ENCODE measurements around the gene RNF181.
"Not testable (repeated sequence)": the region's sequence is repeated elsewhere in the genome, so short reads cannot be mapped to it uniquely, and the experiment has no call there.

RNF181 gene

DNA sequence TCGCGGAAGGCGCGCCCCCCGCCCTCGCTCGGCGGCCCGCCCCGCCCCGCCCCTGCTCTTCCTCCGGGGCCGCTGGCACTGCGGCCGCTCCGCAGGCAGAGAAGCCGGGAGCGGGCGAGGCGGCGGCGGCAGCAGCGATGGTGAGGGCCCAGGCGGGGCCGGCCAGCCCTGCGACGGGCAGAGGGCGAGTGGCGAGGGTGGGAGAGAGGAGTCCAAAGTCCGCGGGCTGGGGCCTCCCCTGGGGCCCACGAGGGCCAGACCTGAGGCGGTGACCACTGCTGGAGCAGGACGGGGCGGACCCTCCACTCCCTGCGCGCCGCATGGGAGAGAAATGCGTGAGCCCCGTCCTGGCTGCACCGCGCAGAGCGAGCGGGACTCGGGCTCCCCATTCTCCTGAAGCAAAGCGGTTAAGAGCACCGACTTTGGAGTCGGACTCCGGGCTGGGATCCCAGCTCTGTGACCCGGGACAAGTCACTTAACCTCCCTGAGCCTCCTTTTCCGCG, 11.1 kb upstream of the RNF181 start, which contains the start of gene VAMP5:
Gene VAMP5, plus strand, starts transcription at position 78 of the 503 bp plus-strand sequence. Its CDS starts 60 bp downstream, at position 138.
- TF ChIP-seq POLR2A (IDR thresholded peaks at IDR 0.05; ENCODE audit: low read length) (no peak), GATA1 (IDR thresholded peaks at IDR 0.05; ENCODE audit: low read depth, low read length) (no peak)
- DNase-seq, result peak; percentile 35 to 61

DNA sequence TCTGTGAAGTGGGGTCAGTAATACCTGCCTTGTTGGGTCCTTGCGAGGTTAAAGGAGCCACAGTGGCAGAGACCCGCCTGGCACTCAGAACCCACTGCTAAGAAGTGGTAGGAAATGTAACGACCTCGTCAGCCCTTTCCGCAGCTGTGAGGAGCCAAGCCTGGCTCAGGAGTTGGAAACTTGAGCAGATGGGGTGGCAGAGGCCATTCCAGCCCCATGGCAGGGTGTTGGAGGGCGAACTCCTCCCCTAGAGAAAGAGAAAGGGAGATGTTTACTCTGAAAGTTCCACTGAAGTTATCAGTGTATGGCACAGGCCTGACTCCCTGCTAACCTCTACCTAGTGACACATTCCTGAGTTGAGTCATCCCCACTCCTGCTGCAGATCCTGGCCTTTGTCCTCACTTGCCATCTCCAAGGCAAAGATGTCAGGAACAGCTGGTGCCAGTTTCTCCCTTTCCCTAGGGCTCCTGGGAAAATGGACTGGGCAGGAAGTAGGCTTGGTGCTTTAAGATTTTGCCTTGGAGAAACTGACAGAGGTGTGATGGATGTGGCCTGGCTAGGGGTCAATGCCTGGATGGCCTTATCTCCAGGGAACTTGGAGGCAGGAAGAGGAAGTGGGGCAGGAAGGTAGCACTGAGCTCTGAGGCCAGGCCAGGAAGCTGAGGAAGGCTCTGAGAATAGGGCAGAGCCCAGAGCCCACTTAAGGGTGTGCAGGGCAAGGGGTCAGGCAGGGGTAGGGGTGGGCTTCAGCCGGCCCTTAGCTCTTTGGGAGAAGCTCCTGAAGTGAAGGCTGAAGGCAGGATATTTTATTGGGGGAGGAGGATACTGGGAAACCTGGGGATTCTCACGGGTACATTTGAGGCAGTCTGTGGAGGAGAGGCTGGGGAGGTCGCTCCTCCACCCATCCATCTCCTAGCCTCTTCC, 10.4 kb upstream of the RNF181 start:
- no peak for TF ChIP-seq POLR2A (IDR thresholded peaks at IDR 0.05; ENCODE audit: low read length)
- TF ChIP-seq GATA1 (IDR thresholded peaks at IDR 0.05; ENCODE audit: low read depth, low read length), result no peak
- peak in 1 of 2 experiments; percentile 55 for DNase-seq

DNA sequence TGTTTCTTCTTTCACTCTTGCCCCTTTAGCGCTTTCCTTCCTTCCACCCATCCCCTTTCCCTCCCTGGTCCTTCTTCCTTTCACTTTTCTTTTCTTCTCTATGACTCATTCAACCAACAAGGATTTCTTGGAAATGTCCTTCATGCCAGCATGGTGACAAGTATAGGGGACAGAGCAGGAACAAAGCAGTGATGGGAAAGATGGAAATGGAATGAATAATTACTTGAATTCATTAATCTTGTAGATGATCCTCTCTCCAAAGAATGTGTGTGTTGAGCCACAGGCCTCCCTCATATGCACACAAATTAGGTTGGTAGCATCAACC, 9.8 kb upstream of the RNF181 start:
- DNase-seq, result no peak
- no peak for TF ChIP-seq POLR2A (IDR thresholded peaks at IDR 0.05; ENCODE audit: low read length)
- TF ChIP-seq GATA1 (IDR thresholded peaks at IDR 0.05; ENCODE audit: low read depth, low read length), result no peak

DNA sequence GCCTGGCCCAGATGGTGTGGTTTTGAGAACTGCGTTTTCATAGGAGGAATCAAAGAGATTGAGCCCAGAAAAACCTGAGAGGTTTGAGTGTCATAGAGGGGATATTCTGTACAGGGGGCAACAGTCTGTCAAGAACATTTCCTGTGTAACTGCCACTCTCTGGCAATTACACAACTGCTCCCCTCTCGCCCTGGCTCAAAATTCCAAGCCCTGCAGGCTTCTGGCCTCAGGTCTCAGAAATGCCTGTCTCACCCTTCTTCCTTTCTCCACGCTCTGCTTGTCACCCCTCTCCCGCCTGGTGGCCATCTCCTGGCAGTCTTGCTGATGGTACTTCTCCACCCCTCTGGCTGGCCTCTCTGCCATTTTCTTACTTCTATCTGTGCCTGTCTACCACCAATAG, 7.3 kb upstream of the RNF181 start:
- DNase-seq, result no peak
- no peak for TF ChIP-seq POLR2A (IDR thresholded peaks at IDR 0.05; ENCODE audit: low read length)
- TF ChIP-seq GATA1 (IDR thresholded peaks at IDR 0.05; ENCODE audit: low read depth, low read length), result no peak

DNA sequence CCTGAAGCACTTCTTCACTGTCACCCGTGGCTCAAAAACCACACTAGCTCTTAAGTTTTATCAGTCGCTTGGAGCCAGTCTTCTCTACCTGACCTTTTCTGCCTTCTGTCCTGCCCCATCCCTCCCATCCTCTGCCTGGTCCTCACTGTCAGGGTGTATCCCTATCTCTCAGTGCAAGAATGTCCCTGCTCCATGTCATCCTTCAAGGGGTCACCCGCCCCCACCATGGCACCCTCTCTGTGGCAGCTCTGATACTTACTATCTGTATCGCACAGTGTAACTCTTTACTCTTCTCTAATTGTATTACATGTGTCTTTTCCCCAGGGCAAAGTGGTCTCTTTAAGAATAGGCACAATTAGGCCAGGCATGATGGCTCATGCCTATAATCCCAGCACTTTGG, 6.9 kb upstream of the RNF181 start:
- DNase-seq, result peak in 1 of 2 experiments; percentile 12
- TF ChIP-seq GATA1 (IDR thresholded peaks at IDR 0.05; ENCODE audit: low read depth, low read length) (no peak), POLR2A (IDR thresholded peaks at IDR 0.05; ENCODE audit: low read length) (no peak)

DNA sequence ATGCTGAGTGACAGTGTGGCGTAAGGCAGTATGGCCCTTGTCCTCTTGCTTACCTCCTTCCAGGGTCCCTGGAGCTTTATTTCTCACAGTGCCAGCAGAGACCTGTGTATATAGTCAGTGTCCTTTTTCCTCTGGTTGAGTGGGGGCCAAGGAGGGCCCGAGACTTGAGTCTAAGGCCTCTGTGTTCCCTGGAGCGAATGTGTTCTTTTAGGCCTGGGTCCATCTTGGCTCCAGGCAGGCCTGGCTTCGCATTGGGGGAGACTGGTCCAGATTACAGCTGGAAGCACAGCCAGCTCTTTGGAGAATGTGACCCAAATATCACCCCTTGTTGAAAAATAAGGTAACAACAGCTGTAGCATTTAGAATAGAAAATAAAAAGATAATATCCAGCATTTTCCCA, 6.4 kb upstream of the RNF181 start:
- TF ChIP-seq GATA1 (IDR thresholded peaks at IDR 0.05; ENCODE audit: low read depth, low read length) (no peak), POLR2A (IDR thresholded peaks at IDR 0.05; ENCODE audit: low read length) (no peak)
- DNase-seq, result no peak

DNA sequence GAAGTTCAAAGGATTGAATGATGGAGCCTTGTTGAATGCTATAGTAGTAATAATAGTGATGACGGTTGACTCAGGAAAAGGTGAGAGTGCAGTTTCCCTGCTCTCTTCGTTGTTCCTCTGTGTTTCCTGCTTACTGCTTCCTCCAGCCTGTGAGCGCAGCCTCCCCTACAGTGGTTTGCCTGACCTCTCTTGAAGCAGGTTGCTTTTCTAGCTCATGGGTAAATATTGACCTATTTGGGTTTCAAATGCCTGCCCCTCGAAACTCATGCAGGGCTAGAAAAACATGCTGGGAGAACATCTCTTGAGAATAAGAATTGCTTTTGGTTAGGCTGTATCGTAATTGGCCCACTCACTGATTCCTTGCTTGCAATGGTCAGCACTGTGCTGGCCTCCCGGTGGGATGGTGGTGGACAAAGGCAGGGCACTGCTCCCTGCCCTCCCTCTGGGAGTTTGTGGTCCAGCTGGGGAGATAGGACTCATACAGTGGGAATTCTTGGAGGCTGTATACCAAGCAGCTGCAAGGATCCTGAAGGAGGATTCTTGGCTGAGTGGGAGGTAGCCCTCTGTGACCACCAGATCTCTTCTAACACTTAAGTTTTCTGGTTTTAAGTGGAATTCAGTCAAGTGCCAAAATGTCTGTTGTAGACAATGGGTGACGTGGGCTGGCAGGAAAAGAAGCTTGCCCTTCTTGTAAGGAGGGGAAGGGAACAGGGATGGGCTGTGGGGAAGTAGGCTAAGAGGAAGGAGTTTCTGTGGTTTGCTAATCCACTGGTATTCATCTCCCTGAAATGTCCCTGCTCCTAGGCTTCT, 5.4 kb upstream of the RNF181 start:
- no peak for DNase-seq
- TF ChIP-seq GATA1 (IDR thresholded peaks at IDR 0.05; ENCODE audit: low read depth, low read length) (no peak), POLR2A (IDR thresholded peaks at IDR 0.05; ENCODE audit: low read length) (no peak)

DNA sequence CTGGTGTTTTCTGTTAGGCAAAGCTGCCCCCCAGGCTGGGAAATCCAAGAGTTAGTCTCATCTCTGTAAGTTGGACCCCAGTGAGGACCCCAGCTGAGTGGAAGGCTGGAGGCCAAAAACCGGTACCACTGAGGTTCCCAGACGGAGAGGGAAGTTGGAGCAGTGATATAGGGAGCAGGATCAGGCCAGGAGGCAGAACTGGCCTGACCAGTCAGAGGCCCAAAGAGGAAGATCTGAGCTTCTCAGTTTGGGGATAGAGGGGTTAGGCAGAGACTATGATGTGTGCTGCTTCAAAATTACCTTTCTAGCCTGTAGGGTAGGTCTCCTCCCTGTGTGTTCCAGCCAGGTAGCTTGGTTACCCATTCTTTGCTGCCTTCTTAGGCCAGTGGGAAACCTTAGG, 4.6 kb upstream of the RNF181 start:
- TF ChIP-seq POLR2A (IDR thresholded peaks at IDR 0.05; ENCODE audit: low read length) (no peak), GATA1 (IDR thresholded peaks at IDR 0.05; ENCODE audit: low read depth, low read length) (no peak)

DNA sequence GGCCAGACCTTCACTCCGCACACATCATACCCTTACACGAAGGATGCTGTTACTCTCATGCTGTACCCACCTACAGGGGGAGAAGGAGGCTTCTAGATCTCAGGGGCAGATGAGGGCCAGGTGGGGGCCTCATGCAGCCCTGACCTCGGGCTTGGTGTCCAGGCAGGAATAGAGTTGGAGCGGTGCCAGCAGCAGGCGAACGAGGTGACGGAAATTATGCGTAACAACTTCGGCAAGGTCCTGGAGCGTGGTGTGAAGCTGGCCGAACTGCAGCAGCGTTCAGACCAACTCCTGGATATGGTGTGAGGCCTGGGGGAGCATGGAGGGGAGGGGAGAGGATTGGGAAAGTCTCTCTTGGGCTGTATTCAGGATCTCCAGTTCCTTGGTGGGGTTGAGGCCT, 4.0 kb upstream of the RNF181 start:
- TF ChIP-seq GATA1 (IDR thresholded peaks at IDR 0.05; ENCODE audit: low read depth, low read length), result no peak
- TF ChIP-seq POLR2A (IDR thresholded peaks at IDR 0.05; ENCODE audit: low read length), result no peak
- no peak for DNase-seq

More for the DNA sequence above, 4.6 kb upstream of the RNF181 start:
- no peak for DNase-seq

DNA sequence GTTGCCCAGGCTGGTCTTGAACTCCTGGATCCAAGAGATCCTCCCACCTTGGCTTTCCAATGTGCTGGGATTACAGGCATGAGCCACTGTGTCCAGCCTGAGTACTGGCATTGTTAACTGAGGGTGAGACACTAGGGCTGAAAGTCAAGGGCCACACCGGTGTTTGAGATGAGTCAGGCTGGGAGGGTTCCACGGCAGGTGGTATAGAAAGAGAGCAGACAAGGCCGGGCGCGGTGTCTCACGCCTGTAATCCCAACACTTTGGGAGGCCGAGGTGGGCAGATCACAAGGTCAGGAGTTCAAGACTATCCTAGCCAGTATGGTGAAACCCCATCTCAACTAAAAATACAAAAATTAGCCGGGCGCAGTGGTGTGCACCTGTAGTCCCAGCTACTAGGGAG, 3.2 kb upstream of the RNF181 start:
- DNase-seq, result not testable (repeated sequence)

DNA sequence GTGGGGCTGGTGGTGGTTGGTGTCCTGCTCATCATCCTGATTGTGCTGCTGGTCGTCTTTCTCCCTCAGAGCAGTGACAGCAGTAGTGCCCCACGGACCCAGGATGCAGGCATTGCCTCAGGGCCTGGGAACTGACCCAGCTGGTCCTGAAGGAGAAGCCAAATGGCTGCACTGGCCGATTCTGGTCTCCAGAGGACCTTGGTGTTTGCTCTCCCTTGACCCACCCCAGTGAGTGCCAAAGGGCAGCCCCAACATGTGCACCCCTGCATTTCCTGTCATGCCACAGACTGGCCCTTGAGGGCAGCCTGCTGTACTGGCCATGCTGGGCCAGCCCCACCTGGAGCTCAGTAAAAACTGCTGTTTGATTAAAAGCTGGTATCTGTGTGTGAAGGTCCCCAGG, 2.5 kb upstream of the RNF181 start:
- no peak for TF ChIP-seq GATA1 (IDR thresholded peaks at IDR 0.05; ENCODE audit: low read depth, low read length)
- no peak for TF ChIP-seq POLR2A (IDR thresholded peaks at IDR 0.05; ENCODE audit: low read length)
- no peak for DNase-seq

DNA sequence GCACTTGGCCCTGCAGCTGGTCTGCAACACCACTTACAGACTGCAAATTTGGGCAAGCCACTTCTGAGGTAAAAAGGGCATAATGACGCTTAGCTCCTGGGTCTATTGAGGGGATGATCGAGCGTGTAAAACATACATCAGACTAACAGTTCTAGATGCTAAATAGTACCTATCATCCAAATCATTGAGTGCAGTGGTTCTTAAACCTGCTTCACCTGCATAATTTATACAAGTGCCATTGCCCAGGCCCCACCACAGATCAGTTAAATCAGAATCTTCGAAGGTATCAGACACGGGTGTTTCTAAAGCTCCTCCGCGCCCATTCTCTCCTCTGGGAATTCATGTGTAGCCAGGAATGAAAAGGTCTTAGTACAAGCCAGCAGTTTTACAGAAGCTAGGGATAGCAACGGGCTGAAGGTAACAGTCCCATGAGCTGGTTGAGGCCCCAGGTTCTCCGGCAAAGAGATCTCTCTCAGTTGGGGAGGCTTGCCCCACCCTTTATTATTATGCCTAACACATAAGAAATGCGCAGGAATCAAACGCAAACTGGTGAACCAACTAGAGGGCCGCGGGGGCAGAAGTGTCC, 737 bp upstream of the RNF181 start:
- no peak for DNase-seq
- TF ChIP-seq POLR2A (IDR thresholded peaks at IDR 0.05; ENCODE audit: low read length), result no peak
- no peak for TF ChIP-seq GATA1 (IDR thresholded peaks at IDR 0.05; ENCODE audit: low read depth, low read length)

DNA sequence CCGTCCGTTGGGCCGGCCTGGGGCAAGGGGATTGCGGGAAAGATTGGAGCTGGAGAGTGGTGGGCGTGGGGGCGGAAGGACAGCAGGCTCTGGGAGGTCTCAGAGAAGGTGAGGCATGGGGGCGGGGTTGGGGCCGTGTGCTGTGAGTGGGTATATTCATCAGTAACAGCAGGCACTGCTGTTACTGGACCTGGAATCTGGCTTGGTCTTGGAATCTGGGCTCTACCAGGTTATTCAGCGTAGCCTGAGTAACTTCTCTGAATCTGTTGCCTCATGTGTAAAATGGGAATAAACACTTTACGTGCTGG, 435 bp downstream of the RNF181 start:
- DNase-seq, result no peak
- TF ChIP-seq POLR2A (IDR thresholded peaks at IDR 0.05; ENCODE audit: low read length), result no peak
- no peak for TF ChIP-seq GATA1 (IDR thresholded peaks at IDR 0.05; ENCODE audit: low read depth, low read length)

DNA sequence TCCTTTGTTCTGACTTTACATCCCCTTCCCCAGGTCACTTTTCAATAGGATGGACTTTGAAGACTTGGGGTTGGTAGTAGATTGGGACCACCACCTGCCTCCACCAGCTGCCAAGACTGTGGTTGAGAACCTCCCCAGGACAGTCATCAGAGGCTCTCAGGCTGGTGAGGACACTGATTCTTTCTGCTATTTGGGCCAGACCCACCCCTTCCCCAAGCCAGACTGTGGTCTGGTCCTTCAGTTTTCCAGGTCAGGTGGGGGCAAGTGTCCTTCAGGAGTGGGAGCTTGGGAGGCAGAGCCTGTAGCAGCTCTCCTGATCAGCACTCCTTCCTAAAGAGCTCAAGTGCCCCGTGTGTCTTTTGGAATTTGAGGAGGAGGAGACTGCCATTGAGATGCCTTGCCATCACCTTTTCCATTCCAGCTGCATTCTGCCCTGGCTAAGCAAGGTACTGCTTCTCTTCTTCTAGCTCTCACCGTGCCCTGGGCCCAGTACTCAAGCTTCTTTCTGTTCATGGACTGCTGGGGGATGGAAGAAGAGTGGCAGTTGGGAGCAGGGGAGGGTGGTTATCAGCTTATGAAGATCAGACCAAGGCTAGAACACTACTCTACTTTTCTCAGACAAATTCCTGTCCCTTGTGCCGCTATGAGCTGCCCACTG, 1.1 kb downstream of the RNF181 start:
- DNase-seq, result no peak
- TF ChIP-seq POLR2A (IDR thresholded peaks at IDR 0.05; ENCODE audit: low read length), result no peak
- TF ChIP-seq GATA1 (IDR thresholded peaks at IDR 0.05; ENCODE audit: low read depth, low read length), result no peak

Data from erythroblast (primary cell).